ENCODE results near the gene ADGRF1.
"Not testable (repeated sequence)": the region's sequence is repeated elsewhere in the genome, so short reads cannot be mapped to it uniquely, and the experiment has no call there.

ADGRF1 gene

DNA sequence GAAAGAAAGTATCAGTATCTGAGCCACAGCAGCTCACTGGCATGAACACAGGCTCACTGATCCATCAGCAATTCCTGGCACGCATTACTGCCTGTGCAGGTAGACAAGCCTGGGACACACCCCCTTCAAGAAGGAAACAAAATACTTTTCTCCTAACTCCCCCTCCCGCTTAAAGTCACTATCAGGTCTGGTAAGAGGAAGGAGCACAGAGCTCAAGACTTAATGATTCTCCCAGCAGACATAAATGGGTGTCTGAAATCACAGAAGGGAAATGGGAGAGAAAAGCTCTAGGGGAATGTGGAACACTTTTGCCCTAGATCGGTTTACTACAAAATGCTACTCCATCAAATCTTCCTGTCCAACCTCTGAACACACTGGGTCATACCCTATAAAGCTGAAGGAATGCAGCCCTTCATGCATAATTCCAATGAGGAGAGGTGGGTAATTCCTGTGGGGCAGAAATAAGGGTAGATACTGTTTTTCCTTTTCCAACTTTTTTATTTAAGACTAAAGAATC is at the start of gene ADGRF1:
ADGRF1 (minus strand) TSS at position 58 of the 517 bp plus-strand sequence. CDS start 13,271 bp downstream, outside the sequence.
- DNase-seq (ENCODE audit: low read depth in 3 of 3): no peak

DNA sequence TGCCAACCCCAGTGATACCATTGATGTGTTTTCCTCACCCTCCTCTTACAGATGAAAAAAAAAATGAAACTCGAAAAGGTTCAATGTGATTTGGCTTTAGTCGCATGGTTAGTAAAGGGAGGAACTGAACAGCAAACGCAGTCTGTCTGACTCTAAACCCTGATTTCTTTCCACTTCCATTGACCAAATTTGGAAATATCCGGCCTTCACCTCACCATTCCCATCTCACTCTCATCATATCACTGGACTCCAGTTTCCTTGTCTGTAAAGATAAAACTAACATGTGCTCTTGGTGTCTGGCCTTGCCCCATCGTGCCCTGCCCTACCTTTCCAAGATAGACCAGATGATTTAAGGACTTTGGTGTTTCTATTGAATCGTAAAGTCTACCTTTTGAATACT is 48.7 kb upstream of the ADGRF1 start:
- no peak for DNase-seq (ENCODE audit: low read depth in 3 of 3)

DNA sequence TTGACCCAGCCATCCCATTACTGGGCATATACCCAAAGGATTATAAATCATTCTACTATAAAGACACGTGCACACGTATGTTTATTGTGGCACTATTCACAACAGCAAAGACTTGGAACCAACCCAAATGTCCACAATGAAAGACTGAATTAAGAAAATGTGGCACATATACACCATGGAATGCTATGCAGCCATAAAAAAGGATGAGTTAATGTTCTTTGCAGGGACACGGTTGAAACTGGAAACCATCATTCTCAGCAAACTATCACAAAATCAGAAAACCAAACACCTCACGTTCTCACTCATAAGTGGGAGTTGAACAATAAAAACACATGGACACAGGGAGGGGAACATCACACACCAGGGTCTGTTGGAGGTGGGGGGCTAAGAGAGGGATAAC is 47.3 kb upstream of the ADGRF1 start:
- DNase-seq (ENCODE audit: low read depth in 3 of 3): not testable (repeated sequence)

DNA sequence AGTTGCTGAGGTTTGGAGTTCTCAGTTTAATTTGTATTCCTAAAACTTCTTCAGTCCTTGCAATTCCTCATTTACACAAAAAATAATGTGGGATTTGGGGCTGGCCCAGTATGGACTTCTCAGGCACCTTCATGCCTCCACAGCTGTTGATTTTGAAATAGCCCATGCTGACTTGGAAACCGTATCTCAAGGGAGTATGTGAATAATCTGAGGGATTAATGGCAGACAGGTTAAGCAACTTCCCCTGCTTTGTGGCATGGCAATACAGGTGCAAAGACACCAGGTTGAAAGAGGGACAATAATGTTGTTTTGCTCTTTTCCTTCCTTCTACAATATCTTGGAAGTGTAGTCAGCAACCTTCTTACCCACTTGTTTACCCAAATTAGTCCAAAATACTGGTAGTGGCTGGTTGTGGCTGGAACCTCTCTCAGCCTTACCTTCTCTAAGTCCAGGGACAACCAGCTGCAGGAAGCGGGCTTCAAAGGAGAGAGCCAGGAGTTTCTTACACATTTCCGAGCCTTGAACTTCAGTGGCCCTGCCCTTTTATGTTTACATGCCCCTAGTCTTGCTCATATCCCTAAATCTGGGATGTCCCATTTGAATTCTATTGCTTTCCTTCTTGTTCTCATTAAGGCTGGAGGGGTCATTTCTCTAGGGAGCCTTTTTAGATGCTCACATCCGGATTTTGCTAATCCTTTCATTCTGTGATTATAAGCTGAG is 44.1 kb upstream of the ADGRF1 start:
- no peak for DNase-seq (ENCODE audit: low read depth in 3 of 3)

DNA sequence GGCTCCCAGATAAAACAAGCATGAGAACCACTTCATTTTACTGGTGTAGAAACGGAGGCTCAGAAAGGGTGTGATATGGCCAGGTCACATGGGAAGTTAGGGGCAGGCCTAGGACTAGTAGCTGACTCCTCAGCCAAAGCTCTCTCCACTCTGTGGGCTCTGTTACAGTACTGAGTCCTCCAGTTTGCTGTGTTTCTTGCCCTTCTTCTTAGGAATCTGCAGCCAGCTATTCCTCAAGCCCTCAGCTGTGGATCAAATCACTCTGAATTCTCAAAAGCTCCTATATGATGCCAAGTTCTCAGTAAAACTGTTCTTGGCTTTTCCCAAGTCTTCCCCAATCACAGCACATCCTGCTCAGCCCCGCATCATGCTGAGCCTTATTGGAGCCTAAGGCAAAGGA is 42.5 kb upstream of the ADGRF1 start:
- no peak for DNase-seq (ENCODE audit: low read depth in 3 of 3)

DNA sequence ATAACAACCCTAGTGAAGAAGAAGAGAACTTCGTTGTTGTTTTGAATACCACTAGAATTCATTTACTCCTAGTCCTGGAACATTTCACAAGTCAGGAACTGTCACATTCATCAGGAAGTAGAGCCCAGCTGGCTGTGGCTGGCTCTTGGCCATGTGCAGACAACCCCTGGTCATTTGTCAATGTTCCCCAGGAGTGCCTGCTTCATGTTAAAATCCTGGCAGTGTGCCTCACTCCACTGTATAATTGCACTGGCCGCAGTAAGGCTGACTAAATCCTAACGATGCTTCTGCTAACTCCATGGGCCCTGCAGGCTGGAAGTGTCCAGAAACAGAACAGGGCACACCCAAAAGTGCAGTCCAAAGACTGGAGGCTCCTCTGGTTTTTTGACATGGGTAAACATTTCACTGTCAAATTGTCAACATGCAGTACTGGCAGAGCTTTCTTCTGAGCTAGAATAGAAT is 41.5 kb upstream of the ADGRF1 start:
- no peak for DNase-seq (ENCODE audit: low read depth in 3 of 3)

DNA sequence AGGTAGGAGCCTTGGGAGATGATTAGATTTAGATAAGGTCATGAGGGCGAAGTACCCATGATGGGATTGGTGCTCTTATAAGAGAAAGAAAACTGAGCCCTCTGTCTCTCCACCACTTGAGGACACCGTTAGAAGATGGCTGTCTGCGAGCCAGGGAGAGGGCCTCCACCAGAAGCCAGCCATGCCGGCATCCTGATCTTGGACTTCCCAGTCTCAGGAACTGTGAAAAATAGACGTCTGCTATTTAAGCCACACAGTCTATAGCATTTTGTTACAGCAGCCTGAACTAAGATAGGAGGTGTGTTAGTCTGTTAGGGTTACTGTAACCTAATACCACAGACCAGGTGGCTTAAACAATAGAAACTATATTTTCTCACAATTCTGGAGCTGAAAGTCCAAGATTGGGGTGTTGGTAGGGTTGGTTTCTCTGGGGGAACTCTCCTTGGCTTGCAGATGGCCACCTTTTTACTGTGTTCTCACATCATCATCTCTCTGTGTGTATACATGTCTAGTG is 38.0 kb upstream of the ADGRF1 start:
- no peak for DNase-seq (ENCODE audit: low read depth in 3 of 3)

DNA sequence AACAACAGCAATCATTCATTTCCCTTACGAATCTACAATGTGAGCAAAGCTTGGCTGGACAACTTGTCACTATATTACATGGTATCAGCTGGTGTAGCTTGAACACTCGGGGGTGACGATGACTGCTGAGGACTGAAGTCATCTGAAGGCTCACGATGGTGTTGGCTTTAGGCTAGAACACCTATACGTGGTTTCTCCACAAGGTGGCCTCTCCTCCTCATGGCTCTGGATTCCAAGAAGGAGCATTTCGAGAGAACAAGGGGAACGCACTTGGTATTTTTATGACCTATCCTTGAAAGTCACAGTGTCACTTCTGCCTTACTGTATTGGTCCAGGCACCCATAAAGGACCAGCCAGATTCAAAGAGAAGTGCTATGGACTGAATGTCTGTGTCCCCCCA is 37.5 kb upstream of the ADGRF1 start:
- DNase-seq (ENCODE audit: low read depth in 3 of 3): no peak

DNA sequence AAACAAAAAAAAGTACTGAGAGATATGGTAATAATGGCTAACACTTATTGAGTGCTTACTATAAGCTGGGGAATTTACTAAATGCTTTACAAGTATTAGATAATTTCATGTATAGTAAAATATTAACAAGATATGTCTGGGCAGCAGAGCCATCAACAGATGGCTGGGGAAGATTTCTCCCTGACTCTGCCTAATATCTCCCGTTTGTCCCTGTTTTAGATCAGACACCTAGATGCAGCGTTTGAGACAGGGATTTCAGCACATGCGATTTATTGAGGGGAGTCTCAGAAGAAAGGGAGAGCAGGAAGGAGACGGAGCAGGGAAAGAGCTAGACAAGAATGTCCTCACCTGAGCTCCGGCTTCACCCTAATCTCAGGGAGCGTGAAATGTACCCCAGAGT is 36.9 kb upstream of the ADGRF1 start:
- no peak for DNase-seq (ENCODE audit: low read depth in 3 of 3)

DNA sequence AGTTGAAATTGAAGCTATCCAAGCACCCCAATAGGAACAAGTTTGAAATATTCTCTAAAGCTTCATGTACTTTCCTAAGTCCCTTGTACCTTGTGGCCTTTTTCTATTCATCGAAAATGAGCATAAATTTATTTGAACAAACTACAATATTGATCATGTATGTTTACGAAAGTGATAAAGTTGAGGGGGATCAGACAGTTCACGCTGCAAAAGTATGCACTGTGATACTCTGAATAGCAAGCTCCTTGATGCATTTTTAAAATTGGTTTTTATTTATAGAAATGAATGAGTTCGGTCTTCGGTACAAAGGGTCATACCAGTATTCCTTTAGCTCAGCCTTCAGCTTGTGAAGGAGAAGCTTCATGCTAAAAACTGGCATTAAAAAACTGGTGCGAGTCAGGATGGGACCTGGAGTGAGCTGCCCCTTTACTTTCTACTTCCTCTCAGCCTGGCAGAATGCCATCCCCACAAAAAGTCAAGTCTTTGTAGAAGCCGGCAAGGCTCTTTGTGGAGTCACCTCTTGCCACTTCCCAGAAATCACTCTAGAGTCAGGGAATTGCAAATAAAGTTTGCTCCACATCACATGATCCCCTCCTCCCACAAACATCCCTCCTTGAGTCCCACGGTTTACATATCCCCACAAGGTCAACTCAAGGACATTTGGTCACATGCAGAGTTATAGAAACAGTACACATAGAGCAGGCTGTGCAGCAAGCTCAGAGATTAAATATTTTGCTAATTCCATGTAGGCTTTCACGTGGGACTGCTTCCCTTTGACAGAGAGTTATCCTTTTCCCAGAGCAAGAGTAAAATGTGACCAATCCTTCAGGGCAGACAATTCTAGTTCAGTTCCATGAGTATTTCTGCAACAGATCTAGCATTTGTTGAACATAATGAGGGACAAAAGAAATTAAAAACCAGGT is 34.6 kb upstream of the ADGRF1 start:
- DNase-seq (ENCODE audit: low read depth in 3 of 3): no peak

DNA sequence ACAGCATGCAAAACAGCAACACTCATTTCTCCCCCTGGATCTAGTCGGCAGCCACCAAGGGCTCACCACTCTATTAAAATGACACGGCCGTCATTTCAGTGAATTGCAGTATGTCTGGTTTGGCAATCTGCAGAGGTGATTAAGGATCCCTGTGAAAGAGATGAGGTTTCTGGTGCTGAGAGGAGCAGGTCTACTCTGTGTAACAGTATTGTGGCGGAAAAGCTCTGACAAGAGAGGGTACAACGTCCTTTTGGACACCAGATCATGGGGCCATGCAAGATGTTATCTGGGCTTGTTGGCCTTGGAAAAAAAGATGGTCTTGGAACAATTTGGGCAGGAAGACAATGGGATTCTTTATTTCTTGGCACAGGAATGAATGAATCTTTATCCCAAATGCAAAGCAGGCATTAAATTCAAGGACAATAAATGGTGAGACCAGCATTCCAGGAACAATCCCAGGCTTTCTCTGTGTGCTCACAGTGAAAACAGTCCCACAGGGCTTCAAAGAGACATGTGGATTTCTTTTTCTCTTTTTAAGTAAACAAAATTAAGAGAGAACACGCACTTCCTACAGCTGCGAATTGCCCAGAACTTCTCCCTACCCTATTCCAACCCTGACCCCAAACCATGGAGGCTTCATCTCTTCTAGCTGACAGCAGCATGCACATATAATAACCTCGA is 33.7 kb upstream of the ADGRF1 start:
- no peak for DNase-seq (ENCODE audit: low read depth in 3 of 3)

DNA sequence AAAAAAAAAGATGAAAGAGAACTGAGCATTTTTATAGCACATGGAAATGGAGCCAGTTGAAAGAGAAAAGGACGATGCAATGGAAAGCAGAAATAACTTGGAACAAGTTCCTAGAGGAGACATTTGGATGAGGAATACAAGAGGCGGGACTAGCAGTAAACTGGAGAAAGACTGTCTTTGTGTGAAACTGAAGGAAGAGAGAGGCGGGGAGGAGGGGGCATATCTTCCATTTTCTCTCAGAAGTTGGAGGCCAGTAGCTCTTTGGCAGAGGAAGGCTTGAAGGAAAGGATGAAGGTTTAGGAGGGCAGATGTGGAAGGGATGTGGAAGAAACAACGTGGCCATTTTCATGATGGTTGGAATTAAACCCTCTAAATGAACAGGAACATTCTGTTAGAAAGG is 33.0 kb upstream of the ADGRF1 start:
- no peak for DNase-seq (ENCODE audit: low read depth in 3 of 3)

DNA sequence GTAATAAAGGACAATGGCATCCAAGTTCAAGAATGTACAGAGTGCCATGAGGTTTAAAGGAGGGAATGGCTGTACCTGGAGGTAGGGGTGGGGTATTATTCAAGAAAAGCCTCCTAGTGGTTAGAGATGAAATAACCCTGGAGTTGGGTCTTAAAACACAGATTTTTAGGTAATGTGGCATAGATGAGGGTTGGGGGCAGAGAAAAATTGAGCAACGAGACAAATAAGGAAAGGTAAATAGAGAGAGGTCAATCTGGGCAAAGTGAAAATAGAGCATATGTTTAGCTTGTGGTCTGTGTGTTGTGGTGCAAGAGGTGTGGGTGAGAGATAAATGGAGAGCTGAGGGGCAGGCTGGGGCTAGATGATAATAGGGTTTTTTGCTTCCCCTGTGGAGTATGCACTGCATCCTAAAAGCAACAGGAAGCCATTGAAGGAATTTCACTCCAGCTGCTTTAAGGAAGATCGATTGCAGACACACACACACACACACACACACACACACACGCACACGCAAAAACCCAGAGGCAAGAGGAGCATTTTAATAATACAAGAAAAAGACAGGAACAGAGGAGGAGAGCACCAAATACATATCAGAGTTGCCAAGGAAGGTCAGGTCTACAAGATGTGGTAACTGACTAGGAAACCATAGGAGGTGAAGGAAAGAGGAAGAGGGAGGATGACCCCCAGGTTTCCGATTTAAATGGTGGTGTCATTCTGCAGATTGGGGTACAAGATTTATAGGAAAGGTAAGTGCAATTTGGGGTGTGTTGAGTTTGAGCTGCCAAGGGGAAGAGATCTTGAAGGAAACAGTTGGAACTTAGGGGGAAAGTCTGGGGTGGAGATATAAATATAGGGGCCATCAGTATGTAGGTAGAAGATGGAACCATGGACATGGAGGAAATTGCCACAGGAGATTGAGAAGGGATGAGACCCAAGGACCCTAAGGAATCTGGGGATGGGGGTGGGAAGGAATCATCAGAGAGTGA is 31.3 kb upstream of the ADGRF1 start:
- DNase-seq (ENCODE audit: low read depth in 3 of 3): no peak

DNA sequence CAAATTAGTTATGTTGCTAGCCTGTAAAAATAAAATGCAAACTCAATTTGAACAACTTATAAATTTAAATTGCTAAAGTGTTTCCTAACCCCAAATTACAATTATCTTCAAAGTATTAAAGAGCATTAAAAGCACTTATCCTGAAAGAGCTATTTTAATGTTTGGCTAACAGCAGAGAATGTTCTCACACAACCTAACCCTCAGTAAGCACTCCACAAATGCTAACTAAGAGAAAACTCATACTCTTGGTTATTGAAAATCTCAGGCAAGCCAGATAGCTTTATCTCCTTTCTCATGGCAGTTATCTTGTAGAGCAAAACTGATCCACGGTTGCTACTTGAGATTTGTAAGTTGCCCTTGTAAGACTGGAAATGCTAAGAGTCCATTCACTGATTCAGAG is 30.5 kb upstream of the ADGRF1 start:
- no peak for DNase-seq (ENCODE audit: low read depth in 3 of 3)

DNA sequence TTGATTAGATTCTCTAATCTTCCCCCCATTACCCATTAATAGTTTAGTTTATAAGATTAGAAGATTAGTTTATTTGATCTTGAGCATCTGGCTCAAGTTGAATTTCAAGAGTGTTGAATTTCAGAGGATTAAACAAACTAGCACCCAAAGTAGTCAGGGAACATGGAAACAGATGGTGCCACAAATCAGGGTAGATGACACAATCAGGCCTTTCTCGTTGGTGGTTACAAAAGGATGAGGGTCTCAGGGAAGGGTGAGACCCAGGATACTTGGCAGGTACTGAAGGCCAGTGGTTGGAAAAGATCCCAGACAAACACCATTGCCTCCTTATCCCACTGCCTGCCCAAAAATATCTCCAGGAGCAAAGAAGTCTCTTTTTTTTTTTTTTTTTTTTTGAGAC is 29.5 kb upstream of the ADGRF1 start:
- DNase-seq (ENCODE audit: low read depth in 3 of 3): no peak

DNA sequence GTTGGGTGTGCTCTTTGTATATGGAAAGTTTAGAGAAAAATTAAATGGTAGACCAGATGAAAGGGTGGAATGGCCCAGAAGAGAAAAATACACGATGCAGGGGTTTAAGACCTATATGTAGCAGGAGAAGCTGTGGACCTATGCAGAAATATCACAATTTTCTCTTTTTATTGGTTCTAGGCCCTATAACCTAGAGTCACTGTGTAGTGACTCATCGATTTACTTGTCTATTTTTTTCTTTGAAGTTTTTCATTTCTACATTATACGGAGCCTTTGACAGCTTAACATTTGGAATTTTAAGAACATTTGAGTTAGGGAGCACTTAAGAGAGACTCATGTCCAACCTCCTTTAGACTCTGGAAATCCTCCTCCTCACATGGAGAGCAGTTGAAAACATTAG is 28.3 kb upstream of the ADGRF1 start:
- DNase-seq (ENCODE audit: low read depth in 3 of 3): no peak

DNA sequence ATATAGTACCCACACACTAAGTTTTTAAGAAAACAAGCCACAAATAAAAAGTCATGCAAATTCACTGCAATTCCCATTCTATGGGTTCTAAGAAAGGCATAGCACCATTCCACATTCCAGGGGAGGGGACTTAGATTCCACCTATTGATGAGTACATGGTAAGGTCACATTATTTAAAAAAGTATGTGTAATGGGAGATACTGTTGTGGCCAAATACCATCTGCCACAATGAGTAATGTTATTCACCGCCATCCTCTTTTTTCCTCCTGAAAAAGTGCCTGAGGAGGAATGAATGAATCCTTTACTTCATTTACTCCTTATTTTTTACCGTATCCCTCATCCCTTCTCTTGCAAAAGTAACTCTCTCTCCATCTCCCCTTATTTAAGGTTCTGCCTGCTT is 27.0 kb upstream of the ADGRF1 start:
- no peak for DNase-seq (ENCODE audit: low read depth in 3 of 3)

DNA sequence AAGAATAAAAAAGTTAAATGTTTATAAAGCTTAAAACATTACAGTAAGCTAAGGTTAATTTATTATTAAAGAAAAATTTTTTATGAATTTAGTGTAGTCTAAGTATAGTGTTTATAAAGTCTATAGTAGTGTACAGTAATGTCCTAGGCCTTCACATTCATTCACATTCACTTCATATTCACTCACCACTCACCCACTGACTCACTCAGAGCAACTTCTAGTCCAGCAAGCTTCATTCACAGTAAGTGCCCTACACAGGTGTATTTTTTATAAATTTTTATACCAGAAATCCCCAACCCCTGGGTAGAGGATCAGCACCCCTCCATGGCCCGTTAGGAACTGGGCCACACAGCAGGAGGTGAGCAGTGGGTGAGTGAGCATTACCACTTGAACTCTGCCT is 24.3 kb upstream of the ADGRF1 start:
- DNase-seq (ENCODE audit: low read depth in 3 of 3): no peak

DNA sequence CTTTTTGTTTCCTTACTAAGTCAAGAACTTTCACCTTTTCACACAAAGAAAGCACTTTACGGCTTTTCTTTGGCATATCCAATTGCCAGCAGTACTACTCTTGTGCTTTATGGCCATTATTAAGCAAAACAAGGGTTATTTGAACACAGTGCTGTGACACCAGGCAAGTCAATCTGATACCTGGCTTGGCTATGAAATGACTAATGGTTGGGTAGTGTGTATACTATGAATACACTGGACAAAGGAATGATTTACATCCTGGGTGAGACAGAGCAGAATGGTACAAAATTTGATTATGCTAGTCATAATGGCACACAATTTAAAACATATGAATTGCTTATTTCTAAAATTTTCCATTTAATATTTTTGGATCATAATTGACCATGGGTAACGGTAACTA is 22.1 kb upstream of the ADGRF1 start:
- no peak for DNase-seq (ENCODE audit: low read depth in 3 of 3)

DNA sequence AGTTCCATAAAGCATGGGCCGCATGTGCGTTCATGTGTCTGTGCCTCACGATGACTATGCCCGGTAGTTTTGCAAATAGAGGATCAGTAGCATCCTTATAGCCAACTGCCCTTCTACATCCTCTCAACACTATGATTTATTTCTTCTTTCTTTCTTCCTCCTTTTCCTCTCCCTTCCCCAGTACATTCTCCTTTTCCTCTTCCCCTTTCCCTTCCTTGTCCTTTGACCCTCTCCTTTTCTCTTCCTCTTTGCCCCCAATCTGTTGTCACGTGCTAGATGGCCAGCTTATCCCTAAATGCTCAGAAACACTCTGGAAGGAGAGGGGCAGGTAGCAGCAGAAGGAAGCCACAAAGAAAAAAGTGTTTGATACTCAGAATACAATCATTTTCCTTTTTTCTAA is 20.2 kb upstream of the ADGRF1 start:
- DNase-seq (ENCODE audit: low read depth in 3 of 3): no peak

Data from stimulated activated CD4-positive, alpha-beta T cell treated with anti-CD3 and anti-CD28 coated beads, TNF-alpha, amount 100 ng/mL, for 24 hours (primary cell).